MM.1S (cell line): ENCODE measurements around the gene TNFRSF8.

ENCODE experiments used
- CTCF ChIP-seq: fragments of 300-600 bp; sonication (generic); IDR thresholded peaks from 2 replicates; pipeline ENCODE4 v1.5.1; 2016; ENCODE audit warnings: antibody characterized with exemption, low read length, mixed read lengths
- EZH2 ChIP-seq: fragments of 300-600 bp; sonication (generic); optimal IDR thresholded peaks from 2 replicates; pipeline ENCODE3; 2017; ENCODE audit warnings: low read depth, mild to moderate bottlenecking, antibody characterized with exemption, low read length, mixed read lengths

DNA sequence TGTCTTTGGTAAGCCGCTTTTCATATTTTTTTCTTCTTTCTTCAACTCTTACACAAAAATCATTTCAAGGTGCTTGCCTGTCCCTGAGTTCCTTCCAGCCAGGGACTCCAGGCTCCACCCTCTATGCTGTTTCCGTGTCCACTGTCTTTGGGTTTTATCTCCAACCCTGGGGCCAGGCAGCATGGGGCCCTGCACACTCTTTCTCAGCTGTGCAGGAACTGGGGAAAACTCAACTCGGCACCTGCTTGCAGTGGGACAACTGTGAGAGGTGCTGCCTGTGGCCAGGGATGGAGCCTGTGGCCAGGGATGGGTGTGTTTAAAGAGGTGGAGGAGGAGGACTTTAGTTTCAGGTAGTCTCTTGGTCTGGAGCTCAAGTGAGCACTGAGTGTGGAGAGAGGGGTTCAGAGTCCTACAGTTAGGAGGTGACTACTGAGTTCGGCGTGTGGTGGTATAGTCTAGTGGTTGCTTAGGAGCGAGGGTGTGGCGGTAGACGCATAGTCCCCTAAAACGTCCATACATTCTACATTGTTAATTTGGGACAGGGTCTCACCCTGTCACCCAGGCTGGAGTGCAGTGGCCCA lies 13.4 kb downstream of the TNFRSF8 start:
- TF ChIP-seq CTCF (no peak), EZH2 (no peak)
